Stimulated activated CD8-positive, alpha-beta memory T cell treated with anti-CD3 and anti-CD28 coated beads, Interleukin-7, amount 100 ng/mL, for 1 hour (primary cell): ENCODE data around the gene ALDH8A1.

Source experiments
- DNase-seq, 2 donors: peaks; one replicate each; pipeline ENCODE4 v3.0.0-alpha.2; 2020; ENCODE audit warnings: low read depth in 2 of 2

Gene ALDH8A1

GRCh38 chr6:134873500-134874388 is 76.2 kb downstream of the ALDH8A1 start:
- DNase-seq: no peak

- DNase-seq: no peak
Observed at GRCh38 chr6:134870677-134871498, 79.0 kb downstream of the ALDH8A1 start.

- DNase-seq: no peak
Observed at GRCh38 chr6:134868812-134869211, 81.1 kb downstream of the ALDH8A1 start.
